ENCODE results near the gene PPP1R26.

PPP1R26 gene

DNA sequence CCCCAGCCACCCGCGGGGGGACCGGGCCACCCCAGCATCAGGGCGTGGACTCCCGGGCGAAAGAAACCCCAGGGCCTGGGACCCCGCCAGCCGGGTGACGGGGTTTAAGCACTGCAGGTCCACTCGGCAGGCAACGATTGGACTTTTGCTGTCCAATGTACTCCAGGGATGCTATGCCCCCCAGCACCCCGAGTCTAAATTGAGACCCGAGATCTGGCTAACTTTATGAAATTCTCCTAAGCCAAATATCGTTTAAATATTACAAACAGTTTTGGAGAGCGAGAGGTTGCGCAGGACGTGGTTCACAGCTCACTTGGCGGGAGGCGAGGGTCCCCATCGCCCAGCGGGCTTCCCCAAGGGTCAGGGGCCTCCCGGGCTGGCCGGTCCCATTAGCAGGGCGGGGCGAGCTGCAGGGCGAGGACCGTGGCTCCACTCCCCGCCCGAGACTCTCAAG, 20.5 kb downstream of the PPP1R26 start:
- peak overlapping the region; percentile 80 for H3K4me3 ChIP-seq (ENCODE audit: low read length)
- no peak for DNase-seq (ENCODE audit: low read depth)
- TF ChIP-seq, protein P1, sequence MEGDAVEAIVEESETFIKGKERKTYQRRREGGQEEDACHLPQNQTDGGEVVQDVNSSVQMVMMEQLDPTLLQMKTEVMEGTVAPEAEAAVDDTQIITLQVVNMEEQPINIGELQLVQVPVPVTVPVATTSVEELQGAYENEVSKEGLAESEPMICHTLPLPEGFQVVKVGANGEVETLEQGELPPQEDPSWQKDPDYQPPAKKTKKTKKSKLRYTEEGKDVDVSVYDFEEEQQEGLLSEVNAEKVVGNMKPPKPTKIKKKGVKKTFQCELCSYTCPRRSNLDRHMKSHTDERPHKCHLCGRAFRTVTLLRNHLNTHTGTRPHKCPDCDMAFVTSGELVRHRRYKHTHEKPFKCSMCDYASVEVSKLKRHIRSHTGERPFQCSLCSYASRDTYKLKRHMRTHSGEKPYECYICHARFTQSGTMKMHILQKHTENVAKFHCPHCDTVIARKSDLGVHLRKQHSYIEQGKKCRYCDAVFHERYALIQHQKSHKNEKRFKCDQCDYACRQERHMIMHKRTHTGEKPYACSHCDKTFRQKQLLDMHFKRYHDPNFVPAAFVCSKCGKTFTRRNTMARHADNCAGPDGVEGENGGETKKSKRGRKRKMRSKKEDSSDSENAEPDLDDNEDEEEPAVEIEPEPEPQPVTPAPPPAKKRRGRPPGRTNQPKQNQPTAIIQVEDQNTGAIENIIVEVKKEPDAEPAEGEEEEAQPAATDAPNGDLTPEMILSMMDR (conservative IDR thresholded peaks at IDR 0.05; ENCODE audit: low read length), result no peak

GRCh38 chr9:135500525-135501260, 21.1 kb downstream of the PPP1R26 start, which contains the start of gene MRPS2:
Gene MRPS2, plus strand, starts transcription at chr9:135500682. Its CDS starts 29 bp downstream, at chr9:135500711.
- peak; percentile 88 for DNase-seq (ENCODE audit: low read depth)
- TF ChIP-seq, protein P1 (conservative IDR thresholded peaks at IDR 0.05; ENCODE audit: low read length), result peak; percentile 62
- H3K4me3 ChIP-seq (ENCODE audit: low read length), result peak within 1 kb of the TSS; percentile 80

GRCh38 chr9:135501261-135502167, 21.9 kb downstream of the PPP1R26 start:
- TF ChIP-seq, protein P1 (conservative IDR thresholded peaks at IDR 0.05; ENCODE audit: low read length), result no peak

DNA sequence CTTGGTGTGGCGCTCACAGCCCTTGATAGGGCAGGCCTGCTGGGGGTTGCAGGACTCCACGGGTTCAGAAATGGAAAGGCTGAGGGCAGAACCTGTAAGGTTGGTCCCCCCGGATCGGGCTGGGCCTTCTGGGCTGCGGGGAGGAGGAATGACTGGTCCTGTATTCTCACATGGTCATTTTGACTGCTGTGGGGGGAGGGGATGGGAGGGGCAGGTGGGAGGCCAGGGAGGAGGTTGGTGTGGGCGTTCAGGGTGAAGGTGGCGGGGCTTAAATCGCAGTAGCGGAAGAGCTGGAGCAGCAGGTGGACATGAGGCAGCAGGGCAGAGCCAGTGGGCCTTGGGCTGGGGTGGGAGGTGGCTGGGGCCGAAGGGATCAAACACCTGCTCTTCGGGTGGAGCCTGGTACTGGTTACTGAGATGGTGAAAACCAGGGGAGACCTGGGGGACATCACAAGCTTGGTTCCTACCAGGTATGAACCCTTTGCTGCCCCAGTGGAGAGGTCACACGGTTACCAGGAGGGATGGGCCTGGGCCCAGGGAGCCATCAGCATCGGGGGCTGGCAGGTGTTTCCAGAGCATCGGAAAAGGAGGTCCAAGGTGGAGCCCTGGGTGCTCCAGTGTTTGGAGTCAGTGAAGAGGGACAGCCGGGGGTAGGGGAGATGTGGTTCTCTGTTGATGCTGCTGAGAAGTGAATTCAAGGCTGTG, 22.7 kb downstream of the PPP1R26 start:
- no peak overlapping the region for H3K4me3 ChIP-seq (ENCODE audit: low read length)
- no peak for DNase-seq (ENCODE audit: low read depth)
- TF ChIP-seq, protein P1 (conservative IDR thresholded peaks at IDR 0.05; ENCODE audit: low read length), result no peak

More at GRCh38 chr9:135501261-135502167, 21.9 kb downstream of the PPP1R26 start:
- peak overlapping the region; percentile 80 for H3K4me3 ChIP-seq (ENCODE audit: low read length)
- DNase-seq (ENCODE audit: low read depth), result peak; percentile 56

GRCh38 chr9:135502873-135503321, 23.3 kb downstream of the PPP1R26 start:
- no peak overlapping the region for H3K4me3 ChIP-seq (ENCODE audit: low read length)
- TF ChIP-seq, protein P1 (conservative IDR thresholded peaks at IDR 0.05; ENCODE audit: low read length), result no peak
- no peak for DNase-seq (ENCODE audit: low read depth)

DNA sequence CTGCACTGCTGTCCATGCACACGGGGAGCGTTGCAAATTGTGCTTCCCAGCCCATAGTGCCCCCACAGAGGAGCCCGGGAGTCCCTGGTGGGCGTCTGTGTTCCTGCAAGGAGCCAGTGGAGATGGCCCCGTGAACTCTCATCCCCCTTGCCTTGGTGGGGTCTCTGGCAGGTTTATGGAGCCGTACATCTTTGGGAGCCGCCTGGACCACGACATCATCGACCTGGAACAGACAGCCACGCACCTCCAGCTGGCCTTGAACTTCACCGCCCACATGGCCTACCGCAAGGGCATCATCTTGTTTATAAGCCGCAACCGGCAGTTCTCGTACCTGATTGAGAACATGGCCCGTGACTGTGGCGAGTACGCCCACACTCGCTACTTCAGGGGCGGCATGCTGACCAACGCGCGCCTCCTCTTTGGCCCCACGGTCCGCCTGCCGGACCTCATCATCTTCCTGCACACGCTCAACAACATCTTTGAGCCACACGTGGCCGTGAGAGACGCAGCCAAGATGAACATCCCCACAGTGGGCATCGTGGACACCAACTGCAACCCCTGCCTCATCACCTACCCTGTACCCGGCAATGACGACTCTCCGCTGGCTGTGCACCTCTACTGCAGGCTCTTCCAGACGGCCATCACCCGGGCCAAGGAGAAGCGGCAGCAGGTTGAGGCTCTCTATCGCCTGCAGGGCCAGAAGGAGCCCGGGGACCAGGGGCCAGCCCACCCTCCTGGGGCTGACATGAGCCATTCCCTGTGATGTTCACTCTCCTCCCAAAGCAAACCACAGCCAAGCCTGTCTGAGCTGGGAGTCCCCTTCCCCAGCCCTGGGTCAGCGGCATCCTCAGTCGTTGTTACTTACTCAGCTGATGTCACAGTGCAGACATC, 24.0 kb downstream of the PPP1R26 start:
- TF ChIP-seq, protein P1 (conservative IDR thresholded peaks at IDR 0.05; ENCODE audit: low read length), result no peak
- no peak overlapping the region for H3K4me3 ChIP-seq (ENCODE audit: low read length)
- DNase-seq (ENCODE audit: low read depth), result no peak
